ENCODE results near the gene NR6A1. TPM values are rescaled to one million over a fixed set of nuclear protein-coding genes. Genes with fewer than 3 reads are reported as not detected.

NR6A1 gene
- total RNA-seq, 2 donors from 2014 or later = 0.71 to 4.6 TPM

- TF ChIP-seq CTCF (IDR thresholded peaks at IDR 0.05) = no peak
- Histone ChIP-seq H3K4me3 (no peak overlapping the region), H3K4me1 (ENCODE audit: control insufficient read depth in 1 of 2, low read depth in 2 of 2) (no peaks in the 10 kb centered on the region), H3K36me3 (no peaks in the 10 kb centered on the region), H3K27ac (no peak overlapping the region), H3K9me3 (no peaks in the 10 kb centered on the region), H3K27me3 (replicated peaks; ENCODE audit: insufficient read depth) (no peaks in the 10 kb centered on the region)
- DNase-seq (ENCODE audit: low spot score) (no peak), ATAC-seq (ENCODE audit: insufficient number of reproducible peaks, low FRiP score, low read depth) (no peak)
Measured at GRCh38 chr9:124487260-124488182, 283.6 kb downstream of the NR6A1 start.

GRCh38 chr9:124486778-124487259, 284.3 kb downstream of the NR6A1 start:
- no peaks in the 10 kb centered on the region for H3K4me1 ChIP-seq (ENCODE audit: control insufficient read depth in 1 of 2, low read depth in 2 of 2)
- no peak for TF ChIP-seq CTCF (IDR thresholded peaks at IDR 0.05)
- H3K4me3 ChIP-seq = no peak overlapping the region
- no peaks in the 10 kb centered on the region for H3K9me3 ChIP-seq
- no peaks in the 10 kb centered on the region for H3K36me3 ChIP-seq
- H3K27ac ChIP-seq = no peak overlapping the region
- ATAC-seq (ENCODE audit: insufficient number of reproducible peaks, low FRiP score, low read depth) (no peak), DNase-seq (ENCODE audit: low spot score) (no peak)
- H3K27me3 ChIP-seq (replicated peaks; ENCODE audit: insufficient read depth) = no peaks in the 10 kb centered on the region

- no peak overlapping the region for H3K4me3 ChIP-seq
- H3K27me3 ChIP-seq (replicated peaks; ENCODE audit: insufficient read depth) = no peaks in the 10 kb centered on the region
- no peaks in the 10 kb centered on the region for H3K9me3 ChIP-seq
- no peak overlapping the region for H3K27ac ChIP-seq
- H3K36me3 ChIP-seq = no peaks in the 10 kb centered on the region
- DNase-seq (ENCODE audit: low spot score) (no peak), ATAC-seq (ENCODE audit: insufficient number of reproducible peaks, low FRiP score, low read depth) (no peak)
- TF ChIP-seq CTCF (IDR thresholded peaks at IDR 0.05) = no peak
- H3K4me1 ChIP-seq (ENCODE audit: control insufficient read depth in 1 of 2, low read depth in 2 of 2) = no peaks in the 10 kb centered on the region
Measured at GRCh38 chr9:124485936-124486335, 285.2 kb downstream of the NR6A1 start.

GRCh38 chr9:124485201-124485600, 285.9 kb downstream of the NR6A1 start:
- ATAC-seq (ENCODE audit: insufficient number of reproducible peaks, low FRiP score, low read depth) (no peak), DNase-seq (ENCODE audit: low spot score) (no peak)
- H3K36me3 ChIP-seq = no peaks in the 10 kb centered on the region
- no peak overlapping the region for H3K4me3 ChIP-seq
- H3K9me3 ChIP-seq = no peaks in the 10 kb centered on the region
- no peaks in the 10 kb centered on the region for H3K27me3 ChIP-seq (replicated peaks; ENCODE audit: insufficient read depth)
- TF ChIP-seq CTCF (IDR thresholded peaks at IDR 0.05) = no peak
- no peak overlapping the region for H3K27ac ChIP-seq
- H3K4me1 ChIP-seq (ENCODE audit: control insufficient read depth in 1 of 2, low read depth in 2 of 2) = no peaks in the 10 kb centered on the region

GRCh38 chr9:124483481-124483880, 287.6 kb downstream of the NR6A1 start:
- Histone ChIP-seq H3K4me3 (no peak overlapping the region), H3K9me3 (no peaks in the 10 kb centered on the region), H3K27me3 (replicated peaks; ENCODE audit: insufficient read depth) (no peaks in the 10 kb centered on the region), H3K4me1 (ENCODE audit: control insufficient read depth in 1 of 2, low read depth in 2 of 2) (no peaks in the 10 kb centered on the region), H3K27ac (no peak overlapping the region), H3K36me3 (no peaks in the 10 kb centered on the region)
- DNase-seq (ENCODE audit: low spot score) = no peak
- no peak for ATAC-seq (ENCODE audit: insufficient number of reproducible peaks, low FRiP score, low read depth)
- no peak for TF ChIP-seq CTCF (IDR thresholded peaks at IDR 0.05)

All from thoracic aorta (tissue), 2 donors.